Activated gamma-delta T cell treated with Interleukin-2 at 50 U/mL for 16 hours (primary cell): ENCODE data around the gene CREB3L2.
"Not testable (repeated sequence)": the region's sequence is repeated elsewhere in the genome, so short reads cannot be mapped to it uniquely, and the experiment has no call there.

ENCODE experiments used
- DNase-seq: peaks from one replicate; pipeline ENCODE4 v3.0.0-alpha.2; 2020

CREB3L2 gene

DNA sequence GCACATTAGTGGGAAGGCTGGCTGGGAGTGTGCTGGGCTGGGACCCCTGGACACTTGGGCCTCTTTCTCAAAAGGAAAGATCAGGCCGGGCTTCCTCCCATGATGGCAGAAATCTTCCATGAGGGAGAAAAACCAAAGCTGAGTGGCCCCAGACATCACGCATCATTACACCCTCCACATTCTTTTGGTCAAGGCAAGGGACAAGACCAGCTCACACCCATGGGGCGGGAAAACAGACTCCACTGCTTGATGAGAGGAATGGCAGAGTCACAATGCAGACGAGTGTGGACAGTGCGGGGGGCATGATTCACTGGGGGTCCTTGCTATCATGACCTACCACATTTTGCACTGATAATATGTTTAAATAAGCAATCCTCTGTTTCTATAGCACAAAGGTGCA is 73.3 kb downstream of the CREB3L2 start:
- no peak for DNase-seq

DNA sequence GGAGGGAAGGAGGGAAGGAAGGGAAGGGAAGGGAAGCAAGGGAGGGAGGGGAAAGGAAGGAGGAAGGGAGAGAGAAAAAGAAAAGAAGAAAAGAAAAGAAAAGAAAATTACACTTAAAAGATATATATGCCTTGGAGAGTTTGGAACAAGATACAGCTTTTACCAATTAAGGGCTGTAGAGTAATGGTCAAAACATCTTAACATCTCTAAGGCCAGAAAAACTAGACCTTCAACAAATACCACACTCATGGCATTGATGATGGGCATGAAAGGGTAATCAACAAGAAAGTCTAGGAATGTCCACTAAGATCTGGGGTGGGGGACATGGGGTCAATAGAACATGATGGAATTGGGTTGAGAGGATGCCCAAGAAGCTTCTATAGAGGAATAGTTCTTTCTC is 74.5 kb downstream of the CREB3L2 start:
- DNase-seq: no peak

- DNase-seq: not testable (repeated sequence)
Measured at GRCh38 chr7:137926206-137926605, 75.7 kb downstream of the CREB3L2 start.

DNA sequence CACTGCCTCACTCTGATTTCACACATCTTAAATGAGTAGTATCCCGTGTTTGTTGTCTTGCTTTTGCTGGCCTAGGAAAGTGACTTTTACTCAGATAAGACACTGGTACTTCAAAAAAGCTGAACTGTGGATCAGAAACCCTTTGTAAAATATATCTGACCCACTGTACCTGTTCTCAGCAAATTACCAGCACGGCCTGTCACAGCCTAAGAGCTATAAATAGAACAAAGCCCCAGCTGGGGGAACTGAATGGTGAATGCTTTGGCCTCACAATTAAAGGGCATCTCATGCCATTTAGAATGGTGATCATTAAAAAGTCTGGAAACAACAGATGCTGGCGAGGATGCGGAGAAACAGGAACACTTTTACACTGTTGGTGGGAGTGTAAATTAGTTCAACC is 76.1 kb downstream of the CREB3L2 start:
- no peak for DNase-seq

GRCh38 chr7:137925091-137925490 is 76.8 kb downstream of the CREB3L2 start:
- DNase-seq: no peak

- DNase-seq: no peak
Measured at GRCh38 chr7:137923380-137923779, 78.5 kb downstream of the CREB3L2 start.

DNA sequence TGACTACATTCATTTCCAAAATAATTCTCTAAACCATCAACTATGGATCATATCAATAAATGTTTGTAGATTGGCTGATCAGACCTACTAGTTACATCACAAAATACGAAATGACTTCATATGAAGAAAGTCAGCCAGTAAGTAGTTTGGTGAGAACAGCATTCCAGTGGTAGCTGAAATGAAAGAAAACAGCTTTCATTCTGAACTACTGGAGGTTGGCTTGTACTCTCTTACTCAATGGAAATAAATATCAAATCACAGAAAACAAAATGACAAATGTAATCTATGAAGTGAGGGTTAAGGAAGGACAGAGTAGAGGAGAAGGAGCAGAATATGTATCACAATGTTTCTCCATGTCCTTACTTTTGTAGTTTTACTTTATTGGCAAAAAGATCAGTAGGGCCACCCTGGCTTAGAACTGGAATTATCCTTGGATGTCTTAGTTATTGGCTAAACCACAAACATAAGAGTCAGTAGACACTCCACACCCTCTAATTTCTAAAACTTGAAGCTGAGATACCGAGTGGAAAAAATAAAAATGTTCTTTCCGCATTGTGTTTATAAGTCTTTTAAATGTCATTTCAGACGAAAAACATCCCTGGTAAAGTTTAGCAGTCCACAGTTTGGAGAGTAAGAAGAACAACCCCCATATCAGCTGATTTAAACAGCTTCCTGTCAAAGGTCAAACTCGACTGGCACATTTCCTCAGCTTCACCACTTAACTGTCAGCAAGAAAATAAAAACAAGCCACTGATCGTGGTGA is 81.1 kb downstream of the CREB3L2 start:
- DNase-seq: no peak

DNA sequence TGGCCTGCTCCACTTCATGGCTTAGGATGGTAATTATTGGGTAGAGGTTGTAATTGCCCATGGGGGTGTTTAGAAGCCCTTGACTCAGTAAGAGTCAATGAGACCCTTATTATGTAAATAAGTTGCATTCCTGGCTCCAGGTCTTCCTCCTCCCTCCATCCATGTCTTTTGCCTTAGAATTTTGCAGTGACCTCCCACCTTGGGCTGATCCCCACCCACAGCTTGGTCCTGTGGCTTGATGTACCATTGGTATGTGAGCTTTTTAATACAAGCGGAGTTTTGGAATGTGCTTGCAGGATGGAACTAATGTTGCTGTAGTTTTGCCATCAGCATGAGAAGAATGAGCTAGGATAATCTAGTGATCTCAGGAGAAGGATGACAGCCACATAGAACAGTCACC is 81.9 kb downstream of the CREB3L2 start:
- DNase-seq: no peak

DNA sequence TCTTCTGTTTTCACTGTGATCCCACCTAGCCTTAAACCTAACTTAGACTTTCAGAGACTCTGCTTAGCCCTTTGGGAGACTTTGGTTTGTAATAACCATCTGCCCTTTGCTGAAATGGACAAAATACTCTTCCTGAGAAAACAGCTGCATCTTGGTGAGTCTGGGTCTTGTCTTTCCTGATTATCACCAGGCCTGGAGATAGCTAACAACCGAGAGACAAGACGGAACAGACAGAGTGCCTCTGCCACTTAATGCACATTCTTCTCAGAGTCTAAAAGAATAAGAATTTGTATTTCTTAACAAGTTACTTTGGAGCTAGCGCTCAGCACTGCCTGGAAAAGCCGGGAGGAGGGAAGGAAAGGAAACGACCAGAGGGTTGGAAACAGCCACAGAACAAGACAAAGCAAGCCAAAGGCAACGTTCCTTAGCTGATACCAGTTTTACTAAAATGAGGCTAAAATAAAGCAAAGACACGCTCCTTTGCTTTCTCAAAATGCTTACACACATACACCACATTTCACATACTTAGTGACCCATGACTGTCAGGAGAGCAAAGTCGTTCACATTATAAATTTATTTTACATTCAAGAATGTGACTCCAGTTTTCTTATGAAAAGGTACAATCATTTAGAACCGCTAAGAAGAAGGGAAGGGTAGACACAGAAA is 84.8 kb downstream of the CREB3L2 start:
- no peak for DNase-seq

DNA sequence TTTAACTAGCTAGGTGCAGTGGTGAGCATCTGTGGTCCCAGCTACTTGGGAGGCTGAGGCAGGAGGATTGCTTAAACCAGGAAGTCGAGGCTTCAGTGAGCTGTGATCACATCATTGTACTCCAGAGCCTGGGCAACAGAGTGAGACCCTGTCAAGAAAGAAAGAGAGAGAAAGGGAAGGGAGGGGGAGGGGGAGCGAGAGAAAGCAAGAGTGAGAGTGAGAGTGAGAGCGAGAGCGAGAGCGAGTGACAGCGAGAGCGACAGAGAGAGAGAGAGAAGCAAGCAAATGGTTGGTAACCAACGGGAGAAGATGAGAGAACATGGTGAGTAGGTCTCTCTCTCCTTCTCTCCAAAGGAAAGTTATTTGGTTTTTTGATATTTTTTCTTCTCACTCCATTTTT is 85.3 kb downstream of the CREB3L2 start:
- no peak for DNase-seq

GRCh38 chr7:137915266-137915665 is 86.6 kb downstream of the CREB3L2 start:
- no peak for DNase-seq

DNA sequence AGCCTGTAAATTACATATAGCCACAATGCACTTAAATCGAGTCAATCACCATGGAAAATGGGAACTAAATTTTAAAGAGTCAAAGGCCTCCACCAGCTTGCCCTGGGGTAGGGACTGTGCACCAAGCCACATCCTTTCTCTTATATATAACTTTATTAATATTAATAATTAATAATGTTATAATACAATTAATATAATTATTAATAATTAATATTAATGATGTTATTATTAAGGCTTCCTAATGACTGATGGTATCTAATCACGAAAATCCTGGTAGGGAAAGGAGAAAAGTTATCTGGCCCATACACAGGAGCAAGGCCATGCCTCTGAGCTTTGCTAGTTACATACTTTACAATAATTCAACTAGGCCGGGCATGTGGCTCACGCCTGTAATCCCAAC is 87.9 kb downstream of the CREB3L2 start:
- DNase-seq: no peak

- no peak for DNase-seq
Measured at GRCh38 chr7:137909042-137909441, 92.8 kb downstream of the CREB3L2 start.

DNA sequence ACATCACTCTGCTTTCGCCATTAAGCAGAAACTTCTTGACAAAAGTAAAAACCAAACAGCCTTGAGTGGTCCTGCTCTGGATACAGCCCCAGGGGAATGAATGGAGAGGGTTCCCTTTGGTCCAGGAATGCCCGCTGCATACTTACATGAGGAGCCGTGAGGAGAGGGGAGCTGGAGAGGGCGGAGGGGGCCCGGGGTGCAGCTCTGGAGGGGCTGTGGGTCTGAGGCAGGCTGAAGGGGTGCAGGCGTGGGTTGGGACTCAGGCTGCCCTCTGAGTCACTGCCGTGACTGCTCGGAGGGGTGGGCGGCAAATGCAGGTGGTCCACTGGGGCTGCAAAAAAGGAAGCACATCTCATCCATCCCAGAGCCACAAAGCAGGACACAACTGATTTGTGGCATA is 93.8 kb downstream of the CREB3L2 start:
- no peak for DNase-seq

DNA sequence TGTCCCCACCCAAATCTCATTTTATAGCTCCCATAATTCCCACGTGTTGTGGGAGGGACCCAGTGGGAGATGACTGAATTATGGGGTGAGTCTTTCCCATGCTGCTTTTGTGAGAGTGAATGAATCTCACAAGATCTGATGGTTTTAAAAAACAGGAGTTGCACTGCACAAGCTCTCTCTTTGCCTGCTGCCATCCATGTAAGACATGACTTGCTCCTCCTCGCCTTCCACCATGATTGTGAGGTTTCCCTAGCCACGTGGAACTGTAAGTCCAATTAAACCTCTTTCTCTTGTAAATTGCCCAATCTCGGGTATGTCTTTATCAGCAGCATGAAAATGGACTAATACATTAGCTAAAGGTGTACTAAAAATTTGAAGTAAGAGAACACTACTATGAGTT is 95.2 kb downstream of the CREB3L2 start:
- DNase-seq: not testable (repeated sequence)

DNA sequence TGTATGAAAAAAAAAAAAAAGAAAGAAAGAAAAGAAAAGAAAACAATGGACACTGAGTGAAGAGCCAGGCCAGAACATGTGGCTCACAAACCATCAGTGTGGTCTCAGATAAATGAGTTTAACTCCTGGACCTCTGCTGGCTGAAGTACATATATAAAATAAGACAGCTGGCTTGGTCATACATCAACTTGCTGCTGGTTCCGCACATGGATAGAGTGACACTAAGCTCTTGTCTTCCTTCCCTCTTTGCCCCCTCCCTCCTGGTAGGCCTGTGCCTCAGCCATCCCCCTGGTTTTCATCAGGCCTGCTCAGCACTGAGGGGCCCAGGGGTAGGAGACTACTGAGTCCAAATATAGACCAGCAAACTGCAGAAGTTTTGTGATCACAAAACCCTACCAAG is 97.1 kb downstream of the CREB3L2 start:
- DNase-seq: no peak

GRCh38 chr7:137903382-137904169 is 98.3 kb downstream of the CREB3L2 start:
- DNase-seq: peak; percentile 53

DNA sequence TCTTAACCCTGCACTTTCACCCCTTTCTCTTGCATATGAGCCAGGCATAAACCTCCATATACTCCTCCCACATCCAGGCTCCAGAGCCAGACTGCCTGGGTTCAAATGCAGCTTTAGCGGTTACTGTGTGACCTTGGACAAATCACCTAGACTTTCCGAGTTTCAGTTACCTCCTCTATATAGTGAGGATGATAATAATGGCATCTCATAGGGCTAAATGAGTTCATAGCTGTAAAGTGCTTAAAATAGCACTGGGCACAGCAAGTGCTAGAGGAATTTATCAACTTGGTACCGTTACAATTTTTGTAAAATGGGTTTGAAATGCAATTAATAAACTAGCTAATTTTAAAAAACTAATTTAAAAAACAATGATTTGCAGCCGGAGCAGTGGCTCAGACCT is 101.7 kb downstream of the CREB3L2 start:
- DNase-seq: no peak

- DNase-seq: peak; percentile 75
Measured at GRCh38 chr7:137898839-137899721, 102.8 kb downstream of the CREB3L2 start.

DNA sequence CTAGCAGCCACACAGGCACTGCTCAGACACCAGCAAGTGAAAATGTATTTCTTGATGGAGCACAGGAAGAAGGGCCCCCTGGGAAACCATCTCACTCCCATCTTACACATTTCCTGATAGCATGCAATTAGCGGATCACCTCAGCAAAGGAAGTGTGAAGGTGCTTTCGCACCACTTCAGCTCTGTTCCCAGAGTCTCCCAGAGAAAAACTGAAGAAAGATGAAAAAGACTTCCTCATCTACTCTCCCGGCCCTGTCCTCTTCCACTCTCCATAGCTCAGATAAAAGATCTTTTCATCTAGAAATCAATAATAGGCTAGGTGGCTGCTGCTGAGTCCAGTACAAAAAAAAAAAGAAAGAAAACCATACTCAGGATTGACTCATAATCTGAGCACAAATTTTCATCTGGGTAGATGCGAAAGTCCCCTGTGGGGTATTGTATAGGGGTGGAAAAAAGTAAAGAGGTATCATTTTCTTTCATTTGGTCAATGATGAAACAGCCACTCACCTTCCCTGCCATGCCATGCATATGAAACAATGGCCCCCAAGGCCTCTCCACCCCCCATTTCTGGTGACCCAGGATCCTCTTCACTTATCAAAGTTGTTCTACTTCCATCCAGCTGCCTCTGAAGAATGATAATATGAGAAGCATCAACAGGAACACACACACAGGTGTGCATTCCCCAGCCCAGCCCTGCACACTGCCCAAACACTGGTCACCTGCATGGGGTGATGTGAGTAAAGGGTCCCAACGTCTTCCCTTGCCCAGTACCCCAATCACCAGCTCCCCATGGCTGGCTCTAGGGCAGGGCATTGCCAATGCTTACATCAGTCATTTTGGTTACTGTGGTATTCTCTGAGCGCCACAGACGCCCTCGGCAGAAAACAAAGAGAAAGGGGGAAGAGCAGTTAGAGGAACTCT is 106.3 kb downstream of the CREB3L2 start:
- DNase-seq: no peak

GRCh38 chr7:137893143-137893742 is 108.6 kb downstream of the CREB3L2 start:
- DNase-seq: no peak
